C4-2B (cell line): Measurements from ENCODE around the gene C4orf50.

Experiments
- CTCF ChIP-seq: fragments of 450-650 bp; conservative IDR thresholded peaks from 2 replicates; pipeline ENCODE4 v1.5.1; 2017; ENCODE audit warnings: mild to moderate bottlenecking
- ZFX ChIP-seq: fragments of 450-650 bp; IDR thresholded peaks from 2 replicates; pipeline ENCODE4 v1.6.1; 2017

- TF ChIP-seq CTCF (no peak), ZFX (no peak)
Measured at GRCh38 chr4:6042293-6043063, 24.2 kb upstream of the C4orf50 start.
